G401 (cell line): ENCODE data around the gene LHFPL2. TPM values are rescaled to one million over a fixed set of nuclear protein-coding genes. Genes with fewer than 3 reads are reported as not detected.
A peak's percentile ranks its signal among the peaks of the same experiment; 100 is the strongest.

Experiments
- DNase-seq: peaks from one replicate; pipeline ENCODE4 v3.0.0-alpha.2; 2015; ENCODE audit warnings: low spot score
- in situ Hi-C: cut with HindIII; loops from 2 replicates; pipeline ENCODE4 v1.10.0; 2016; ENCODE audit warnings: low sequenced_read_pairs, mixed read lengths
- total RNA-seq: library from RNA; depleted of rRNA; stranded (reverse); fragments of >200 nt; shearing (Covaris generic); gene quantifications from 2 replicates; pipeline ENCODE4 v1.2.3, GENCODE V29; 2014

LHFPL2 gene
- total RNA-seq, 1 experiment from 2014 or later, result 7.5 TPM

DNA sequence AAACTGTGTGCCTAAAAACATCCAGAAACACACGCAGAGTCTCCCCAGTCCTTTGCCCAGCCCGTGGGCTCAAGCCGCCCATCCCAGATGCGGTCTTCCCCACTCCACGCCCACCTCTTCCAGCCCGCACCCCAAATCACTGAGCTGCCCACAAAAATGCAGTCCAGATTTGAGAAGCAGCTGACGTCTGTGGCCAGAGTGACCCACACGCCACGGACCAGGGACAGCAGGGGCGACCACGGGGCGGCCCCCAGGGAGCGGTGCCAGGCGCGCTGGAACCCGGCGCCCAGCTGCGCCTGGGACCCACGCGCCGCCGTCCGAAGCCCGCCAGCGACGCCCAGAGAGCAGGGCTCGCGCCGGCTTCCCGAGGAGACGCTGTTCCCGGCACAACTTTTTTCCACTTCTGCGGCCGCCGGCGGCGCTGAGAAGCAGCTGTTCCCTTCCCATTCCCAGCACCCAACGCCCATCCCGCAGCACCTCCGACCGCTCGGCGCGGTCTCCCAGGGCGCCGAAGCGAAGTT lies 674 bp downstream of the LHFPL2 start:
- no peak for DNase-seq
- in situ Hi-C loops, result no loop called here

DNA sequence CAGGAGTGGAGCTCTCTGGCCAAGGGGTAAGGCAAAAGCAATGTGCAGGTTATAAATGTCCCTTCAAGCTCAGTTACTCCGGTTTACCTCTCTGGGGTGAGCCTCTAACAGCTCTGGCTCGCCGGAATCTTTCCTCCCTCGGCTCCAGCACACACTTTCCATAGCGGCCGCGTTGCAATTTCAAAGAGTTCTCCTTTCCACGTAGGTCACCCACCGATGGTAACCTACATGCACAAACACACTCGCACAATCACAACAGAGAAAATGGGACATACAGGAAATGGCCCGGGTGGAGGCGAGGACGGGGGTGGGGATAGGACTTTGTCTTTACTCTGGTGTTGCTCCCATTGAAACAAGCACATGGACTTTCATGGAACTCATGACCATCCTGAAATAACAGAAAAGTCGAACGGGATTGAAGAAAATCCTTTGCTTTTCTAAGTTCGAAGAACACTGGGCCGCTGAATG lies 1.2 kb downstream of the LHFPL2 start:
- in situ Hi-C loops, result no loop called here
- peak; percentile 26 for DNase-seq

DNA sequence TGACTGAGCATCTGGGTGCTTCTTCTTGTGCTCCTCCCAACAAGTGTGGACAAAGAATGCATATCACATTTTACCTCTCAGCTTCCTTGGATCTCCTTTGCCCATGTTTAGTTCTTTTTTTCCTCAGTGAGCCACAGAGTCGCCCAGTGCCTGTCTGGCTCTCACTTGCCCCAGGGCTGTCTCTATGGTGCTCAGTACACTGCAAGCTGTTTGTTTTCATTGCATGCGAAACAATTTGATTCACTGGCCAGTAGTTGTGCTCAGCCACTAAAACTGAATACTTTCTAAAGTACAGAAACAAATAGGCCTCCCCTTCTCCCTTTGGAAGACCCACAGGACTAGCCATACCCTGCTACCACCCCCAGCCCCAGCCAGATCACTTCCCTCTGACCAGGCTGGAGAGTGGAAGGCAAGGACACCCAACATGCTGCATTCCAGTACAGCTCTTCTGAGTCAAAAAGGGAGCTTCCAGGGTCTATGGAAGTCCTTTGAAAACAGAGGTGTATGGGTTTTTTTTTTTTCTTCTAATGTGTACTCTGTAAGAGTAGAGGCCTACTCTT lies 3.8 kb downstream of the LHFPL2 start:
- no peak for DNase-seq
- in situ Hi-C loops, result no loop called here

DNA sequence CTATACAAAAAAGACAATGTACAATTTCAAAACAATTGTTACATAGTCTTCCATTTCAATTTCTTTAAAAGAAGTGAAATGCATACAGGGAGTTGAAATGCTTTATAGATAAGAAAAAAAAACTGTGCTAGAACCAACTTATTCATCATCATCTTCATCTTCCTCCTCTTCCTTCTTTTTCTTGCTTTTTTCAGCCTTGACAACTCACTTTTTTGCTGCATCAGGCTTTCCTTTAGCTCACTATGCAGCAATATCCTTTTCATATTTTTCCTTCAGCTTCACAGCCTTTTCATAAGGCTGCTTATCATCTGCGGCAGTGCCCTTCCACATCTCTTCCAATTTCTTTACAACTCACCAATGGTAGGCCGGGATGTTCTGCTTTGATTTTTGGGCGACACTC lies 4.4 kb downstream of the LHFPL2 start:
- no peak for DNase-seq
- in situ Hi-C loops, result no loop called here

DNA sequence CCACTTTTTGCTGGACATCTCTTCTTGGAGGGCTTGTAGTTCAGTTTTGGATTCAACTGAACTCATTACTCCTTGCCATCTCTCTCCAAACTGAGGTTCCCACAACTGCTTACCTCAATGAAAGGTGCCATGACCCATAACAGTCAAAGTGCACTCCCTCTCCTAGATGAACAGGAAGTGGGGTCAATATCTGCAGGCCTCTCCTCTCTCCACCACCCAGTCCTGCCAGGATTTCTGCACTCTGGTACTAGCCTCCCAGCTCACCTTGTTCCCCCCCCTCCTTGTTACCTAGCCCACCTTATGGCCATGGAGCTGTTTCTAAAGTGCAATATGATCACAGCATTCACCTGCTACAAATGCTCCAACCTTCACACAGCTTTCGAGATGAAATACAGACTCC lies 5.9 kb downstream of the LHFPL2 start:
- in situ Hi-C loops, result no loop called here
- DNase-seq, result no peak

DNA sequence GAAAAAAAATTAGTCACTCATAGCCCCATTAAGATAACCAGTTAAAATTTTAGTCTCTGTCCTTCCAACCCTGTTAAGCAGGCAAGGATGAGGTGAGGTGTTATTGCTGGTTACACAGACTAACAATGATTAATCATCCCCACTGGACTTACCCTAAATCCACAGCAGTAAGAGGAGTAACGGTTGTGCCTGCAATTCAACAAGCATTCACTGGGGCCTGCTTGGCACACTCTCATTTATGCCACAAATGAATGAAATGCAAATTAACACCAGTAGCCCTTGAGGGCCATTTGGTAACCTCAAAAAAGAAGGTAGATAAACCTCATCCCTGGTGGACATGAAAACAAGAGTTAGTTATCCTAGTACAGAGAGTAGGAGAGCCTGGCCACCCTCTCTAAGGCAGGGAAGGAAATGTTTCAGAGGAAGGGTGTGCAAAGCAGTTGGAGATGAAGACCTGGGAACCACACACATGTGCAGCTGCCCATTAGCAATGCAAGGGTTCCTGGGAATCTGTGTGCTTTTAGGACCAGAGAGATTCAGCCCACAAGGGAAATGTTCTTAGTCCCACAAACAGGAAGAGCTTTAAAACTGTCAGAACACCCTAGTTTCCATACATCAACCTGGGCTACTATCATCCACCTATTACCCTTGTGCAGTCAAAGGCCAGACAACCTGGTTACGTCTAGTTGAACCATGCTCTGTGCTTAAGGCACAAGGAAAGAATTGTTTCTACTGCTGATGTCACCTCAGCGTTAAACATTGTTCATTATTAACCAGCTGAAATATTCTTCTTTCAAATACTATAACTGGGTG lies 7.7 kb downstream of the LHFPL2 start:
- in situ Hi-C loops, result no loop called here

DNA sequence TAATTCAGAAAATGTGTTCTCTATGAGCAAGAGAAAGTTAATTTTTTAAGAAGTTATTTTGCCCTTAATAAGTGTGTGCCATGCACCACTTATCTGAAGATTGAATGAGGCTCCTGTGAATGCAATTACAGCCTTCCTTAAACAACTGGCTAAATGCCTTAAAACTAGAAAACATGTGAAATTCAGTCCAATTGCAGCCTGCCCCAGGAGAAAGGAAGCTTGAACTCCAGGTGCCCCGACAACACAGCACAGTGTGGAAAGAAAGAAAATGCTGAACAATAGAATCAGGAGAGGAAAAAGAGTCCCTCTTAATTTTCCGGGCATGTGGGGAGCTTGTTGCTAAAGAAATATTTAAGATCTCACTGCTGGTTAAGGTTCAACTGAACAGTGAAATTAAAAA lies 8.8 kb downstream of the LHFPL2 start:
- no peak for DNase-seq
- in situ Hi-C loops, result no loop called here

More for the DNA sequence above, 7.7 kb downstream of the LHFPL2 start:
- no peak for DNase-seq

DNA sequence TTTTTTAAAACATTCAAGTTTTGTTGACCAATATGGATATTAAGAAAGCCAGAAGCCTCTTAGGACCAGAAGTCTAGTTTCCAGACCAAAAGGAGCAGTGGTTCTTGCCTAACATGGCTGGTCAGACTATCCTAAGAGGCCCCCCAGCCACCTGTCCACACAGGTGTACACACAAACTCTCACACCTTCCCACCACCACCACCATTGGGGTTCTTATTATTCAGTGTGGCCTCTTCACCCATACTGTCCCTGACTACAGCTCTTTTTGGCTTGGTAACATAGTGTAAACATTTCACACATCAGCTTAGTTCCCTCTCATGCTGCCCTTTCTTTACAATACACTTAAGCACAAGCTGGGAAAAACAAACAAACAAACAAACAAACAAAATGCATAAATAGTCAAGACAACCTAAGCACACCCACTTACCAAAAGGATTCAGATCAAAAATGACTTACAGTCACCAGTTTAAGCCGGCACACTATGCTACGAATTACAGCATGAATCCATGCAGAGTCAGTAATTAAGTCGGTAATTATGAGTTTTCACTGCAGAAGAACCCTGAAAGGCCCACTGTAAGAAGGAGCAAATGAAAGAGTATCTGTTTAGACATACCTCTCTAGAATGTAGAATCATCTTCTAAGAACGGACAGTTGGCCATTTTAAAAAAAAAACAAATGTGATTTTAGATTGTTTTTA lies 9.5 kb downstream of the LHFPL2 start:
- DNase-seq, result no peak

DNA sequence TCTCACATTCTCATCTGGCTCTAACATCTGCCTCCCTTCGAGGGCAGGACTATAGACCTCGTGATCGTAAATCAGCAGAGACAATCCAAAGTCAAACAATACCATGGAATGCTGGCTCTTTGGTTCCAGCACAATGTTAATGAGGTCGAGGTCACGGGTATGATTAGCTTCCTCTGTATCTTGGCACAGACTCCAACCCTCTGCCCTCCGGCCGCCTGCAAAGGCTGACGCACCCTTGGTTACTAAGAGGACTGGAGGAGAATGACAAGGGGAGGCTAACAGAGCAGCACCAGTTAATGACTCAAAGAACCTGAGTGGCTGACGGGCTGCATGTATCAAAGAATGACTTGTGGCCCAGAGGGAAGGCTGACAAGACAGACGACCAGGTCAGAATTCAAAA lies 10.1 kb downstream of the LHFPL2 start:
- in situ Hi-C loops, result no loop called here
- no peak for DNase-seq

More for the DNA sequence above, 9.5 kb downstream of the LHFPL2 start:
- in situ Hi-C loops, result no loop called here

DNA sequence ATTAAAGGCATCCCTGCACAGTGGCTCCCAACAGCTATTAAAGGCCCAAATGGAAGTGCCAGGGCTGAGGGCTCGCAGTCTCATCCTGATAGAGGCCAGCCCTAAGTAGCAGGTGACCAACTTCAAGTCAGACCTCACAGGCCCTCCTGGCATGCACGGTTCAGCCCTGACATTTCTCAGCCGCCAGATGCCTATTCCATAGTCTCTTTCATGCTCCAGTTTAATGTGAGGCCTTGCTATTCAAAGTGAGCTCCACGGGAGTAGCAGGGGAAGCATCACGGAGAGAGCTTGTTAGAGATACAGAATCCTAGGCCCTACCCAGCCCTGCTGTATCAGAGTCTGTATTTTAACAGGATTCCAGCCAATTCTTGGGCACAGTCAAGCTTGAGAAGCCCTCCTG lies 11.1 kb downstream of the LHFPL2 start:
- in situ Hi-C loops, result no loop called here
- no peak for DNase-seq

DNA sequence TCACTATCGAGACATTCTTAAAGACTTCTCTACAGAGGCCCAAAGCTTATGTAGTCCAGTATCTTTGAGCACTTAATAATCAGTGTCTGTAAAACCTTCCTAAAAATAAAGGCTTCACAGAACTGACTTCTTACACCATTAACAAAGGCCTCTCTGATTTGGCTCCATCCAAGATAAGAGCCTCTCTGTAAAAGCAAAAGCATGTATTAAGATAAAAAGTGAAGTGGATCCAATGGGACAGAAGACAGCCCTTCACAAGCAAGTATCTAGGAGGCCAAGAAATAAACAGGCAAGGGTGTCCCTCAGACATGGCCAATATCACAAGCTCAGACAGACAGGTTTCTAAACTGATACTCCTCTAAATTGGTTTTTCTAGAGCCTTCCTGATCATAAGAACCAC lies 11.9 kb downstream of the LHFPL2 start:
- in situ Hi-C loops, result no loop called here
- no peak for DNase-seq

DNA sequence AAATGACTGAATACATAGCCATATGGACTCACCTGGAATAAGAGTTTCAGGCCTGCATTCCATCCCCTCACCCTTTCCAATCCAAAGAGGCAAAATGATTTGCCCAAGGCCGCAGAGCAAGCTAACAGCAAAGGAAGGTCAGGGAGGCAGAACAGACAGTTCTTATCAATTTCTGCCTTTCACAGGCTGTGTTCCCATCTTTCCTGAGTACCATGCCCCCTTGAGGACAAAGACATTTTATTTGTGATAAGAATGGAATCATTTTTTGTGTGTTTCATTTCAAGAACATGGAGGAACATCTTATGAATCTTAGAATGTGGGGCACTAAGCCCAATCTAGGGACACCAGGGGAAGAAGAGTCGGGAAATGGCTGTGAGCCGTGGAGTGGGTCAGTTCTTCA lies 13.9 kb downstream of the LHFPL2 start:
- in situ Hi-C loops, result no loop called here
- no peak for DNase-seq

DNA sequence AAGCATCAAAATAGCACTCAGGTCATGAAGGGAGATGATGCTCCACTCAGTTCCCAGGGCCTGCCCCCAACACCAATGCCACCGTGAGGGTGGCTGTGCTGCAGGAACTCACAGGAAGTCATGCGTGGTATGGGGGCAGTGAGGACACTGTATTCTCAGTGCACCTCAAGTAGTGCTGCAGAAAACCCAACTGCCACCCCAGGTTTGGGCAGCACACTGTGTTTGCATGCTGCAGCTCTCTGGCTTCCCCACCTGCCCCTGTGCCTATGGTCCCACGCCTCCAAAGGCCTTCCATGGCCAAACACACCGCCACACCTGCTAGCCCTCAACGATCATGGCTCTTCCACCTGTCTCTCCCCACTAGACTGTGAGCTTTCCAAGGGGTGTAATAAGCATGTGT lies 14.3 kb downstream of the LHFPL2 start:
- in situ Hi-C loops, result no loop called here
- no peak for DNase-seq

DNA sequence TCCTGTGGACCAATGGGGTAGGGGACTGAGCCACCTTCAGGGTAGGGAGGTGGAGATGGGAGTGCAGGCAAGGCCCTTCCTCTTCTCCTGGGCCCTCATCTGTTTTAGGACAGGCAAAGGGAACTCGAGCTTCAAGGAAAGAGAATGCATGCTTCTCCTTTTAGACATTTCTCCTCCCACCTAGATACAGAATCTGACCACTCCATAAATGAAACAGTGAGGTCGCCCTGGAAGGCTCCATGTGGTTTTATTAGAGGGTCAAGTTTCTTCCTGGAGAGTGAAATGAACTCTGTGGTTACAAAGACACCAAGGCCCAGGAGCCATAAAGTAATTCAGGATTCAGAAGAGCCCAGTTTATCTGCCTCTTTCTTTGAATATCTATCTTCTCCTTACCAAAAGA lies 14.9 kb downstream of the LHFPL2 start:
- no peak for DNase-seq
- in situ Hi-C loops, result no loop called here

DNA sequence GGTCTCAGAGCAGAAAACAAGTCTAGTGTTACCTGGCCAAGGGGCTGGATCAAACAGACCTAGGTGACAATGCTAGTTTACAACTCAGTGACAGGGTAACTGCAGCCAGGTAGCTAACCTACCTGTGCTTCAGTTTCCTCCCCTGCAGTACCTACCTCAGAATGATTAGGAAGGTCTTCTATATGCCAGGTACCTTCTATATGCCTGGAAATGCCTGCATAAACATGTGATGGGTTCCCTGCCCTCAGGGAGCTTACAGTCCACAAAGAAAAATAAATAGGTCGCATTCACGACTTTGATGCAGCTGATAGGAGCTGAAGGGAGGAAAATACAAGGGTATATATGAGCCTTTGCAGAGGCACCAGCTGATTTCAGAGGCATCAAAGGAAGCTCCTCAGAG lies 16.1 kb downstream of the LHFPL2 start:
- in situ Hi-C loops, result no loop called here

DNA sequence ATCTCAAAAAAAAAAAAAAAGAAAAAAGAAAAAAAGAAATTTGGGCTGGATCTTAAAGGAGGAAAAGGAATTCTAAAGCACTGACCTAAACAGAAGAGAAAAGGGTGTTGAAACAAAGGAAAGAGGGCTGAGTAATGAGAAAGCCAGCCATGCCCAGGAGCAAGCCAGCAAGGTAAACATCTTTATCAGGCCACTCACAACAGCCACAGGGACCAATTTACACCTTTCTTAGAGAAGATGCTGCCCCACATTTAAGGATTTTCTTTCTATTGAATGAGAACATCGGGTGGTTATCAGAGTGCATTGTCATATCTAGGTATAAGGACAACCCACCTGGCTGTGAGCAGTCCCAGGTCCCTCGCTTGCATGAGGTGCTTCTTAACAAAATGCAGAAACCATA lies 16.6 kb downstream of the LHFPL2 start:
- DNase-seq, result no peak
- in situ Hi-C loops, result no loop called here

More for the DNA sequence above, 16.1 kb downstream of the LHFPL2 start:
- DNase-seq, result no peak

DNA sequence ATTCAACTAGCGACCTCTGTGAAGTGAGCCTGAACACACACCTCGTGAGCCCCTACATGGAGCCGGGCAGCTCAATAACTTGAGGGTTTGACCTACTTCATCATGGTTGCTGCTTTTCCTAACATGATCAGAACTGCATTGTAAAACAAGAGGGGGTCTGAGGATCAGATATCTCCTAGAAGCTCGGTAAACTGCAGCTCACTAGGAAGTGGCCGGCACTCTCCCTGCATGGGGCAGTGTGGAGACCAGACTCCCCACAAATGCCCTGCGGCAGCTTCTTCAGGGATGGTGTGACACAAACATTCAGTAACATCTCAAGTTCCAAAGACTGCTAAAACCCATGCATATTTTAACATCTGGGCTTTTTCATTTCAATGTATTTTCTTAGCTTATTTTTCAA lies 18.5 kb downstream of the LHFPL2 start:
- DNase-seq, result no peak
- in situ Hi-C loops, result no loop called here

DNA sequence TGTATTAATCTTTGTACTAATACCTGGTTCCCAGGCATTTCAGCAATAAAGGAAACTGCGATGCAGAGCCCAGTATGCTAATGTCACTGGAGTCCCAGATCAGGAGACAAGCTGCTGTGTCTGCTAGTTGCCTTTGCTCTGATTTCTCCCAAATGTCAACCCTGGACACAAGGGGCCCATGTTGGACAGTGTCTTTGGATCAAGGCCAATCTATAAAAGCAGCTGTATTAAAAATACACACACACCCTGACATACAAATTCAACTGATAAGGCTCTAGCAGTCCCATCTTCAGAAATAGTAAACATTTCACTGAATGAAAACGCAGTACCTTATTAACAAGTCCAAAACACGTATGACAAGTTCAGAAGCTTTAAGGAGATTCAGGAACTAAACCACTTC lies 18.9 kb downstream of the LHFPL2 start:
- DNase-seq, result no peak
- in situ Hi-C loops, result no loop called here

DNA sequence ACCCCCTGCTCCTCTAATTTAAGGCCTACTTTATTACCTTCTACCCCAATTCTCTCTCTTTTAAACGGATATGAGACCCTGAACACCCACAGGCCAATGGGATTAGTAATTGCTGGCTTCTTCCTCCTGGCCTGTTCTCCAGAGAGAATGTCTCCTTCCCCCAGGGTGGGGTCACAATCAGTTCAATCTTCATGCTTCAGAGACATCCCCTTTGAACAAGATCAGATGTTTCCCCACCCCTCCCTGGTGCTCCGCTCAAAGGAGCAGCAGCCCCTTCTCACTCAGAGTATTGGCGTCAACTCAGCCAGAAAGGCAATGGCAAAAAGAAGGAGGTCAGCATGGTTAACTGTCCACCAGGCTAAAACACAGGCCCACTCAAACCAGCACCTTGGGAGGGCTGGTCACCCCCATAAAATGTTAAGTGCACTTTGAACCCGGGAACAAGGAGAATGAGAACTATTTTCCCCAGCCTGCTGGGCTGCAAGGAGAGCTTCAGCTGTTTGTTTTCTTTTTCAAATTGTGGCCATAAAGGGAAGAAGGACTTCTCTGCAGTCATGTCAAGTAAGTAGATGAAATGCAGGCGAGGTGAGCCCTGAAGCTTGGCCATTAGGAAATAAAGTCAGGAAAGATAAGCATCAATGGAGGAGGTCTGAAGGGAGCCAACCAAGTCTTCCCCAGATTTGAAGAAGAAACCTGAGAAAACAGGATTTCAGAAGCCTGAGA lies 20.1 kb downstream of the LHFPL2 start:
- in situ Hi-C loops, result no loop called here
- no peak for DNase-seq

DNA sequence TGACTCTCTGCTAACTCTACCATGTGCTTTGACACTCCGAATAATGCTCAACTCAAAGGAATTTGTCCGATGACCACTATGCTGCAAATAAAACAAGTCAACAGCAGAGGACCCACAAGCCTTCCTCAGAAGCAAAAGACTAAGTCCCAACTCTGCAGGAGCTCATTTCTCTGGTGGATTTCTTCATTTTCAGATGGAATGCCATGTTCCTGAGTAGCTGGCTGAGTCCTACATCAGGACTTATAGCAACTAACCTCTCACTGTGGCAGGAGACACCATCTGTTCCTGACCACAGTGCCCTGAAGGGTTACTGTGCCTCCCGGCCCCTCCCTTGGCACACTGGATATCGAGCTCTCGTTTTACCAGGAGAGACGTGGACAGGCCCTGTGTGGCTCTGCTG lies 20.8 kb downstream of the LHFPL2 start:
- no peak for DNase-seq
- in situ Hi-C loops, result no loop called here
